ENCODE results near the gene ELL. TPM values are rescaled to one million over a fixed set of nuclear protein-coding genes. Genes with fewer than 3 reads are reported as not detected.
A peak's percentile ranks its signal among the peaks of the same experiment; 100 is the strongest.

The ELL gene
- total and polyA plus RNA-seq, 9 of the 15 experiments (the other 6 are each of a cell fraction or from before 2014, with no cell fraction given): 0.24 to 22.5 (median 4.1) TPM

GRCh38 chr19:18543814-18544475 lies 22.1 kb upstream of the ELL start (continued):
- TF ChIP-seq RNF219 (CRISPR knock-in tag; IDR thresholded peaks at IDR 0.05): no peak
- peak; percentile 89; the same call in 1 of the 2 replicates for TF ChIP-seq PHF21A (IDR thresholded peaks at IDR 0.05; ENCODE audit: borderline replicate concordance, low read depth)
- TF ChIP-seq ZNF134 (CRISPR knock-in tag; conservative IDR thresholded peaks at IDR 0.05): no peak
- no peak; the same call in 1 of the 2 replicates for TF ChIP-seq ZBTB7A (IDR thresholded peaks at IDR 0.05; ENCODE audit: borderline replicate concordance, control insufficient read depth, low read depth, low read length)
- TF ChIP-seq KLF6 (CRISPR knock-in tag; IDR thresholded peaks at IDR 0.05; ENCODE audit: borderline replicate concordance): no peak; the same call in 1 of the 2 replicates
- no peak for TF ChIP-seq PTRF (tag; IDR thresholded peaks at IDR 0.05)
- TF ChIP-seq HNRNPL (IDR thresholded peaks at IDR 0.05; ENCODE audit: low read depth, low read length): no peak
- TF ChIP-seq ZFP36 (IDR thresholded peaks at IDR 0.05; ENCODE audit: low read depth, low read length, partially characterized antibody): peak; percentile 90
- no peak for TF ChIP-seq ZNF165 (CRISPR knock-in tag; IDR thresholded peaks at IDR 0.05; ENCODE audit: borderline replicate concordance)
- TF ChIP-seq BACH1 (tag; IDR thresholded peaks at IDR 0.05): no peak
- no peak for TF ChIP-seq SLC30A9 (CRISPR knock-in tag; IDR thresholded peaks at IDR 0.05)
- TF ChIP-seq PML (IDR thresholded peaks at IDR 0.05; ENCODE audit: low read length): peak; percentile 97
- TF ChIP-seq XRCC4 (IDR thresholded peaks at IDR 0.05; ENCODE audit: extremely low read depth, insufficient read depth, insufficient read length): no peak
- no peak for TF ChIP-seq FOXA3 (CRISPR knock-in tag; conservative IDR thresholded peaks at IDR 0.05 in 1 of 2, IDR thresholded peaks at IDR 0.05 in 1 of 2)
- TF ChIP-seq POU5F1 (IDR thresholded peaks at IDR 0.05; ENCODE audit: borderline replicate concordance, low read depth, low read length, partially characterized antibody): peak; percentile 6
- no peak for TF ChIP-seq E2F3 (CRISPR knock-in tag; IDR thresholded peaks at IDR 0.05)
- TF ChIP-seq DDX20 (tag; IDR thresholded peaks at IDR 0.05; ENCODE audit: low read depth): no peak
- TF ChIP-seq GTF3C2 (IDR thresholded peaks at IDR 0.05; ENCODE audit: borderline replicate concordance, extremely low read depth, insufficient read length): no peak
- TF ChIP-seq JUNB (CRISPR knock-in tag; conservative IDR thresholded peaks at IDR 0.05): no peak
- peak; percentile 75; the same call in 1 of the 2 replicates for TF ChIP-seq MXI1 (IDR thresholded peaks at IDR 0.05; ENCODE audit: low read depth, low read length)
- no peak; the same call in none of the 2 replicates for TF ChIP-seq CHAMP1 (IDR thresholded peaks at IDR 0.05)
